GM12865 (cell line): ENCODE data around the gene LRP1.

ENCODE experiments used
- DNase-seq: peaks from one replicate; pipeline ENCODE4 v3.0.0; 2010; ENCODE audit warnings: low read depth
- H3K4me3 ChIP-seq: 2 replicates; pipeline ENCODE4 v1.5.1; 2011; ENCODE audit warnings: mild to moderate bottlenecking, low read depth, low read length, control low read depth
- CTCF ChIP-seq: IDR thresholded peaks from 2 replicates; pipeline ENCODE4 v1.5.1; 2011; ENCODE audit warnings: low read length, control low read depth, low read depth, inconsistent platforms; ENCODE audit not compliant: insufficient read depth; ENCODE audit errors: missing control alignments

The LRP1 gene

GRCh38 chr12:57175428-57176138 lies 47.3 kb downstream of the LRP1 start:
- TF ChIP-seq CTCF: peak; percentile 64
- no peak overlapping the region for H3K4me3 ChIP-seq
- peak; percentile 56 for DNase-seq

- no peak for DNase-seq
- TF ChIP-seq CTCF: no peak
- H3K4me3 ChIP-seq: no peak overlapping the region
Measured at GRCh38 chr12:57176139-57176477, 47.8 kb downstream of the LRP1 start.

- no peak for TF ChIP-seq CTCF
- H3K4me3 ChIP-seq: no peak overlapping the region
- no peak for DNase-seq
Measured at GRCh38 chr12:57176846-57177245, 48.6 kb downstream of the LRP1 start.

GRCh38 chr12:57177354-57177753 lies 49.1 kb downstream of the LRP1 start:
- H3K4me3 ChIP-seq: no peak overlapping the region
- DNase-seq: no peak
- TF ChIP-seq CTCF: no peak

GRCh38 chr12:57178213-57178612 lies 49.9 kb downstream of the LRP1 start:
- no peak for DNase-seq
- H3K4me3 ChIP-seq: no peak overlapping the region
- TF ChIP-seq CTCF: no peak

GRCh38 chr12:57179331-57180086 lies 51.2 kb downstream of the LRP1 start:
- no peak for DNase-seq
- TF ChIP-seq CTCF: no peak
- no peak overlapping the region for H3K4me3 ChIP-seq
